Measurements from ENCODE around the gene IL36RN.

Gene IL36RN

GRCh38 chr2:113024764-113025163 is 34.2 kb upstream of the IL36RN start:
- no peaks in the 10 kb centered on the region for H3K27me3 ChIP-seq (ENCODE audit: low read depth, low read length)
- no peaks in the 10 kb centered on the region for H3K9me3 ChIP-seq (ENCODE audit: control insufficient read depth in 1 of 2, low read length in 2 of 2)
- no peaks in the 10 kb centered on the region for H3K4me1 ChIP-seq (ENCODE audit: control insufficient read depth in 1 of 2, insufficient read depth in 2 of 2, low read length in 2 of 2)
- H3K4me3 ChIP-seq (ENCODE audit: low read depth in 1 of 2, low read length in 2 of 2), result no peak overlapping the region
- no peak overlapping the region for H3K27ac ChIP-seq (ENCODE audit: low read length)
- no peaks in the 10 kb centered on the region for H3K36me3 ChIP-seq (ENCODE audit: control insufficient read depth in 1 of 2, insufficient read depth in 2 of 2, low read length in 2 of 2)

DNA sequence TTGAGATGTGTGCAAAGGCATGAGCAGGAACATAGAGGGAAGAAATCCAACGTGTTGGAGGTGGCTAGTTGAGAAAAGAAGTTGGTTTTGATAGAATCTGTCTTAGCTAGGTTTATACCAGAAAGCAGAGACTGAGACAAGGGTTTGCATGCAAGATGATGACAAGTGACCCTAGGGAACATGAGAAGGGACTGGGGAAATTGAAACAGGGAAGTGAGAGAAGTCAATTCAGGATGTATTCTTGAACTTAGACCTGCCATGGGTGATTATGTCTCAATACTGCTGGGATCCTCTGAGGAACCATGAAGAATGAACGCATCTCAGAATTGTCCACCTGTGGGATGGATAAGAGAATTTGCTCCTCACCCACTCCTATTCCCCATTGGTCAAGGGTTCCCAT is 33.3 kb upstream of the IL36RN start:
- no peaks in the 10 kb centered on the region for H3K27me3 ChIP-seq (ENCODE audit: low read depth, low read length)
- no peak overlapping the region for H3K27ac ChIP-seq (ENCODE audit: low read length)
- no peaks in the 10 kb centered on the region for H3K9me3 ChIP-seq (ENCODE audit: control insufficient read depth in 1 of 2, low read length in 2 of 2)
- no peaks in the 10 kb centered on the region for H3K36me3 ChIP-seq (ENCODE audit: control insufficient read depth in 1 of 2, insufficient read depth in 2 of 2, low read length in 2 of 2)
- H3K4me3 ChIP-seq (ENCODE audit: low read depth in 1 of 2, low read length in 2 of 2), result no peak overlapping the region
- H3K4me1 ChIP-seq (ENCODE audit: control insufficient read depth in 1 of 2, insufficient read depth in 2 of 2, low read length in 2 of 2), result no peaks in the 10 kb centered on the region

DNA sequence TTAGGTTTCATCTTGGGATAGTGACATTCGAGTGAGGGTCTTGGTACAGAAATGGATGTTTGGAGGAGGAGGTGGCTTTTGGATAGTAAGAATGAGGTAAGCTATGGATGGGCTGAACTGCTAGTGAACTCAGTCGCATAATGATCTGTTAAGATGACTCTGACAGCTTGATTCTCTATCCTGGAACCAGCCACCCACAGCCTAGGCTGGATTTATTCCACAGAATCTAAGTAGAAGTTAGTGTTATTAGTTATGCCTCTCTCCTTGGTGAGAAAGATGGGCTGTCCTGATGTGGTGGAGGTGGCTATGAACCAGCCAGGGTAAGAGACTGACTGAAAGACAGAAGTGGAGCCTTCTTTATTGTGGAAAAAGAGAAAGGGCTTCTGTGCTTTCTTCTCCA is 31.3 kb upstream of the IL36RN start:
- H3K4me1 ChIP-seq (ENCODE audit: control insufficient read depth in 1 of 2, insufficient read depth in 2 of 2, low read length in 2 of 2), result no peaks in the 10 kb centered on the region
- H3K9me3 ChIP-seq (ENCODE audit: control insufficient read depth in 1 of 2, low read length in 2 of 2), result no peaks in the 10 kb centered on the region
- H3K27me3 ChIP-seq (ENCODE audit: low read depth, low read length), result no peaks in the 10 kb centered on the region
- H3K36me3 ChIP-seq (ENCODE audit: control insufficient read depth in 1 of 2, insufficient read depth in 2 of 2, low read length in 2 of 2), result no peaks in the 10 kb centered on the region
- H3K27ac ChIP-seq (ENCODE audit: low read length), result no peak overlapping the region
- H3K4me3 ChIP-seq (ENCODE audit: low read depth in 1 of 2, low read length in 2 of 2), result no peak overlapping the region

DNA sequence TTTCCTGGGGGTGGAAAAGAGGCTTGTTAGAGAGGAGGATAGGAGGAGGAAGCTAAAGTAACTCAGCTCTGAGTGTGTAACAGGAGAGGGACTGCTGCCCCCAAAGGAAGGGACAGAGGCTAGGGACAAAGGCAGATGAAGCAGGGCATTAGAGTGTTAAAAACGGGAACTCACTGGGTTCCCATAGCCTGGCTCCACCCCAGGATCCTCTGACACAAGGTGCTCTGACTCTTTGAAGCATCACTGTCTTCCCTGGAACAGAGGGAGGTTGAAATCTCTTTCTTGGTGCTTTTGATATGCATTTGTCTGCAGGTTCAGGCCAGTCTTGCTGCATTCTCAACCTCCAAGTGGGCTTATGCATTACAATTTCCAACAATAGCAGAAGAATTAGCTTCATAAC is 30.9 kb upstream of the IL36RN start:
- H3K27me3 ChIP-seq (ENCODE audit: low read depth, low read length), result no peaks in the 10 kb centered on the region
- no peaks in the 10 kb centered on the region for H3K36me3 ChIP-seq (ENCODE audit: control insufficient read depth in 1 of 2, insufficient read depth in 2 of 2, low read length in 2 of 2)
- H3K9me3 ChIP-seq (ENCODE audit: control insufficient read depth in 1 of 2, low read length in 2 of 2), result no peaks in the 10 kb centered on the region
- no peaks in the 10 kb centered on the region for H3K4me1 ChIP-seq (ENCODE audit: control insufficient read depth in 1 of 2, insufficient read depth in 2 of 2, low read length in 2 of 2)
- no peak overlapping the region for H3K27ac ChIP-seq (ENCODE audit: low read length)
- H3K4me3 ChIP-seq (ENCODE audit: low read depth in 1 of 2, low read length in 2 of 2), result no peak overlapping the region

DNA sequence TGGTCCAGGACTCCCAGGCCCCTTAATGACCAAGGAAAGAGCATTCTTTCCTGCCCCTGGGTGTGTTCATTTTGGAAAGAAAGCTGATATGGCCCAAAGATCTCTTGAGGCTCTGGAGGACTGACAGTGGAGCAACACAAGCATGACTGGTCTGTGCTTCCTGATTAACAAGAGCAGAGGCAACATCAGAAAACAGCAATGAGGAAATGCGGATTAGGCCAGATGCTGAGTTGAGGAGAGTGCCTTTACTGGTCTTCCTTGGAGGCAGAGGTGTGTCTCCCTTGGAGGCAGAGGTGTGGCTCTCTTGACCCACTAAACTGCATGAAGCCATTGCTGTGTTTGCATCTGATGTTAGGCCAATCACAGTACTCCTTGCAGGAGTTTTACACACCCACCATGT is 26.3 kb upstream of the IL36RN start:
- no peaks in the 10 kb centered on the region for H3K9me3 ChIP-seq (ENCODE audit: control insufficient read depth in 1 of 2, low read length in 2 of 2)
- H3K27me3 ChIP-seq (ENCODE audit: low read depth, low read length), result no peaks in the 10 kb centered on the region
- no peak overlapping the region for H3K4me3 ChIP-seq (ENCODE audit: low read depth in 1 of 2, low read length in 2 of 2)
- no peaks in the 10 kb centered on the region for H3K4me1 ChIP-seq (ENCODE audit: control insufficient read depth in 1 of 2, insufficient read depth in 2 of 2, low read length in 2 of 2)
- H3K27ac ChIP-seq (ENCODE audit: low read length), result no peak overlapping the region
- H3K36me3 ChIP-seq (ENCODE audit: control insufficient read depth in 1 of 2, insufficient read depth in 2 of 2, low read length in 2 of 2), result no peaks in the 10 kb centered on the region

DNA sequence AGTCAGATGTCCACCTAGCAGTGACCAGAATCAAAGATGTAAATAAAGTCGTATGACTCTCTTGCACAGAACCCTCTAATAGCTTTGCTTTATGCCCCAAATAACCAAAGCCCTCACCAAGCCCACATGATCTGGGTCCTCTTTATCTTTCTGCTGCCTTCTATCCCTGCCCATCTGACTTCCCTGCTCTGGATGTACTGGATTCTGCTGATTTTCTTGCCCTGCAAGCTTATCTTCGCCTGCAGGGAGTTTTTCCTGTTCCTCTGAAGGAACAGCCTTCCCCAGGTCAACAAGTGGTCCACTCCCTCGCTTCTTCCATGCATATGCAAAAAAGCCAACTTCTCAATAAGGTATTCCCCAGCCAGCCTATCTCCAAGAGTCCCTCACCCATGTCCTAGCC is 25.0 kb upstream of the IL36RN start:
- Histone ChIP-seq H3K36me3 (ENCODE audit: control insufficient read depth in 1 of 2, insufficient read depth in 2 of 2, low read length in 2 of 2) (no peaks in the 10 kb centered on the region), H3K4me3 (ENCODE audit: low read depth in 1 of 2, low read length in 2 of 2) (no peak overlapping the region), H3K9me3 (ENCODE audit: control insufficient read depth in 1 of 2, low read length in 2 of 2) (no peaks in the 10 kb centered on the region), H3K4me1 (ENCODE audit: control insufficient read depth in 1 of 2, insufficient read depth in 2 of 2, low read length in 2 of 2) (no peaks in the 10 kb centered on the region), H3K27me3 (ENCODE audit: low read depth, low read length) (no peaks in the 10 kb centered on the region), H3K27ac (ENCODE audit: low read length) (no peak overlapping the region)

GRCh38 chr2:113036763-113037162 is 22.2 kb upstream of the IL36RN start:
- Histone ChIP-seq H3K27me3 (ENCODE audit: low read depth, low read length) (no peaks in the 10 kb centered on the region), H3K36me3 (ENCODE audit: control insufficient read depth in 1 of 2, insufficient read depth in 2 of 2, low read length in 2 of 2) (no peaks in the 10 kb centered on the region), H3K9me3 (ENCODE audit: control insufficient read depth in 1 of 2, low read length in 2 of 2) (no peaks in the 10 kb centered on the region), H3K4me3 (ENCODE audit: low read depth in 1 of 2, low read length in 2 of 2) (no peak overlapping the region), H3K27ac (ENCODE audit: low read length) (no peak overlapping the region), H3K4me1 (ENCODE audit: control insufficient read depth in 1 of 2, insufficient read depth in 2 of 2, low read length in 2 of 2) (no peaks in the 10 kb centered on the region)

- Histone ChIP-seq H3K4me1 (ENCODE audit: control insufficient read depth in 1 of 2, insufficient read depth in 2 of 2, low read length in 2 of 2) (no peaks in the 10 kb centered on the region), H3K4me3 (ENCODE audit: low read depth in 1 of 2, low read length in 2 of 2) (no peak overlapping the region), H3K9me3 (ENCODE audit: control insufficient read depth in 1 of 2, low read length in 2 of 2) (no peaks in the 10 kb centered on the region), H3K36me3 (ENCODE audit: control insufficient read depth in 1 of 2, insufficient read depth in 2 of 2, low read length in 2 of 2) (no peaks in the 10 kb centered on the region), H3K27me3 (ENCODE audit: low read depth, low read length) (no peaks in the 10 kb centered on the region), H3K27ac (ENCODE audit: low read length) (no peak overlapping the region)
Observed at GRCh38 chr2:113038291-113038690, 20.7 kb upstream of the IL36RN start.

GRCh38 chr2:113039158-113039557 is 19.8 kb upstream of the IL36RN start:
- no peaks in the 10 kb centered on the region for H3K27me3 ChIP-seq (ENCODE audit: low read depth, low read length)
- no peak overlapping the region for H3K4me3 ChIP-seq (ENCODE audit: low read depth in 1 of 2, low read length in 2 of 2)
- no peak overlapping the region for H3K27ac ChIP-seq (ENCODE audit: low read length)
- H3K9me3 ChIP-seq (ENCODE audit: control insufficient read depth in 1 of 2, low read length in 2 of 2), result no peaks in the 10 kb centered on the region
- H3K36me3 ChIP-seq (ENCODE audit: control insufficient read depth in 1 of 2, insufficient read depth in 2 of 2, low read length in 2 of 2), result no peaks in the 10 kb centered on the region
- no peaks in the 10 kb centered on the region for H3K4me1 ChIP-seq (ENCODE audit: control insufficient read depth in 1 of 2, insufficient read depth in 2 of 2, low read length in 2 of 2)

- Histone ChIP-seq H3K27ac (ENCODE audit: low read length) (no peak overlapping the region), H3K4me3 (ENCODE audit: low read depth in 1 of 2, low read length in 2 of 2) (no peak overlapping the region), H3K36me3 (ENCODE audit: control insufficient read depth in 1 of 2, insufficient read depth in 2 of 2, low read length in 2 of 2) (no peaks in the 10 kb centered on the region), H3K9me3 (ENCODE audit: control insufficient read depth in 1 of 2, low read length in 2 of 2) (no peaks in the 10 kb centered on the region), H3K4me1 (ENCODE audit: control insufficient read depth in 1 of 2, insufficient read depth in 2 of 2, low read length in 2 of 2) (no peaks in the 10 kb centered on the region), H3K27me3 (ENCODE audit: low read depth, low read length) (no peaks in the 10 kb centered on the region)
Observed at GRCh38 chr2:113039719-113040118, 19.3 kb upstream of the IL36RN start.

DNA sequence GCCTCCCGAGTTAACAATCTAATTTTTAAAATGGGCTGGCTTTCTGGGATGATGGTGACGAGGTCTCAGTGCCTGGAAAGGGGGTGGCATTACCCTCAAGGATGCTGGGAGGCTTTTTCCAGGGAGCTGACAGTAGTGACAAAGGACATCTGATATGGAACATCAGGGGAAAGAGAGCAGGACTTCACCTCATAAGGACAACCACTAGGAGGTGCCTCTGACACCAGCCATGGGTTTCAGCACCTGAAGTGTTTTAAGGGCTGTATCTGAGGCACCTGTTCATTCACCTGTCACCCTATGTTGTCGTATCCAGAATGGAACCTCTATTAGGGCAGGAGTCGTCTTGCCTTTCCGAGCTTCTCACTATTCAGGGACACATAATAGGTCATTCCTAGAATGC is 17.1 kb upstream of the IL36RN start:
- H3K27me3 ChIP-seq (ENCODE audit: low read depth, low read length), result no peaks in the 10 kb centered on the region

DNA sequence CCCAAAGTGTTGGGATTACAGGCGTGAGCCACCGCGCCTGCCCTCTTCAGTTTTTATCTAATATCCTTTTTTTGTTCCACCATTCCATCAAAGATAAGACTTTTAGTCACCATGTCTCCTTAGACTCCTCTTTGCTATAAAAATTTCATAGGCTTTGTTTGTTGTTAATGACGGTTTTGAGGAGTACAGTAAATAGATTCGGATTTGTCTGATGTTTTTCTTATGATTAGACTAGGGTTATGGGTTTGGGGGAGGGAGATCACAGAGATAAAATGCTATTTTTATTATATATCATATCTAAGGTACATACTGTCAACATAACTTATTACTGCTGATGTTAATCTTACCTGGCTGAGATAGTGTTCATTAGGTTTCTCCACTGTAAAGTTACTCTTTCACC is 12.5 kb upstream of the IL36RN start:
- Histone ChIP-seq H3K4me1 (ENCODE audit: control insufficient read depth in 1 of 2, insufficient read depth in 2 of 2, low read length in 2 of 2) (no peaks in the 10 kb centered on the region), H3K27me3 (ENCODE audit: low read depth, low read length) (no peaks in the 10 kb centered on the region), H3K4me3 (ENCODE audit: low read depth in 1 of 2, low read length in 2 of 2) (no peak overlapping the region), H3K36me3 (ENCODE audit: control insufficient read depth in 1 of 2, insufficient read depth in 2 of 2, low read length in 2 of 2) (no peaks in the 10 kb centered on the region), H3K27ac (ENCODE audit: low read length) (no peak overlapping the region), H3K9me3 (ENCODE audit: control insufficient read depth in 1 of 2, low read length in 2 of 2) (peaks cover 0 to 4% of the 10 kb centered on the region in 2 donors)

More for the DNA sequence above, 17.1 kb upstream of the IL36RN start:
- Histone ChIP-seq H3K4me1 (ENCODE audit: control insufficient read depth in 1 of 2, insufficient read depth in 2 of 2, low read length in 2 of 2) (no peaks in the 10 kb centered on the region), H3K9me3 (ENCODE audit: control insufficient read depth in 1 of 2, low read length in 2 of 2) (no peaks in the 10 kb centered on the region), H3K27ac (ENCODE audit: low read length) (no peak overlapping the region), H3K4me3 (ENCODE audit: low read depth in 1 of 2, low read length in 2 of 2) (no peak overlapping the region), H3K36me3 (ENCODE audit: control insufficient read depth in 1 of 2, insufficient read depth in 2 of 2, low read length in 2 of 2) (no peaks in the 10 kb centered on the region)
